Adipose tissue (tissue), 3 donors: ENCODE data around the gene ZBTB7A. TPM values are rescaled to one million over a fixed set of nuclear protein-coding genes. Genes with fewer than 3 reads are reported as not detected.

ENCODE experiments used
- H3K27ac ChIP-seq: one replicate; pipeline ENCODE4 v1.5.1; 2013; ENCODE audit warnings: low read depth, low read length
- WGBS, 3 donors: extraction: QIAGEN DNeasy Blood & Tissue Kit; methylation state at CpG; one replicate each; pipeline ENCODE4 v1.1.7; 2013; 5-methylcytosine and 5-hydroxymethylcytosine counted together
- polyA plus RNA-seq, 3 donors: library from polyadenylated mRNA; stranded (reverse); fragments of 200-250 nt; gene quantifications; one replicate each; pipeline ENCODE4 v1.2.3, GENCODE V29; 2013
- donor health status: healthy with polysubstance abuse.
- donor health status: Bipolar disorder and iron deficiency.
- donor health status: healthy.

ZBTB7A gene
- polyA plus RNA-seq, 3 donors: 7.4 to 21.9 (median 10.8) TPM

DNA sequence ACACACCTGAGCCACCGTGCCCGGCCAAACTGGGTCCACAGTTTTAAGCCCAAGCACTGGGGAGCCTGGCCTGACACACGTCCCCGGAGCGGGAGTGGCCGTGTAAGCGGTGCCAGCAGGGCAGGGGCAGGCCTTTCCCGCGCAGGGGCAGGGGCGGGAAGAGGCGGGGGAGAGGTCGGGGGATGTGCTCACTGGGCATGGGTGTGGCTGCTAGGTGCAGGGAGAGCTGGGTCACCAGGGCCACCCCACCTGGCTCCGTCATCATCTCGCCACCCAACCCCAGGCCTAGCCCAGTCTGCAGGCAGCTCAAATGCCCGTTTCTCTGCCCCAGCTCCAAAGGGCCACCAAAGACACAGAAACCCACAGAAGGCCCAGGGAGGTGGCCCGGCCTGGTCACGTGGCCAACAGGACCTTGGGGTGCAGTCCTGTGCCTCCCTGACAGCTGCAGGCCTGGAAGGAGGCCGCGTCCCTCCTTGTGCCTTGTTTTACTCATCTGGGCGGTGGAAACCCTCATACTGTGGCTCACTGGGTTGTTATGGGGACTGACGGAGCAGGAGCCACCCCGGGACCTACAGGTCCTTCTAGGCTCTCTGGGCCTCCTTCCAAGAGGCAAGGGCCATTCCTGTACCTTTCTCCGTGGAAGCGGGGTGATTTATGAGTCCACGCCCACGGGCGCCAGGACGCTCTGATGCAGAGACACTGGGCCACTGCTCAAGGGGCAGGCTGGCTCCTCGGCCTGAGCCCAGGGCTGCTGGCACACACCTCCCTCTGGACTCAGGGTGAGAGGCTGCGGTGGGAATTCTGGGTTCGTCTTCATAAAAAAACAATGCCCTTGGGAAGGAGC is 29.6 kb upstream of the ZBTB7A start:
- H3K27ac ChIP-seq: no peak overlapping the region
- 88 to 94% (median 91%) methylated on average over 31 of the region's 31 CpGs for WGBS, 3 donors

DNA sequence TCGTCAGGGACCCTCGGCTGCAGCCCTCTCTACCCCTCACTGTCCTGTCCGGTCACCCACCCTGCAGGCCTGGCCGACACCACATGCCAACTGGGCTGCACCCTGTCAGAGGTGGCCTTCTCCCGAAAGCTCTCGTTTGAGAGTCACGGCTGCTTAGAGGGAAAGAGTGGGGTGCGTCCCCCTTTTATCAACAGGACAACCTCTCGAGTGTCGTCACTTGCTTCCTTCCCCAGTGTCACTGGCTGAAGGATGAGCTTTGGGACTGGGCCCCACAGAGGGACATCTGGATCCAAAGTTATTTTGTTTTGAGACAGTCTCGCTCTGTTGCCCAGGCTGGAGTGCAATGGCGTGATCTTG is 28.8 kb upstream of the ZBTB7A start:
- H3K27ac ChIP-seq: no peak overlapping the region

DNA sequence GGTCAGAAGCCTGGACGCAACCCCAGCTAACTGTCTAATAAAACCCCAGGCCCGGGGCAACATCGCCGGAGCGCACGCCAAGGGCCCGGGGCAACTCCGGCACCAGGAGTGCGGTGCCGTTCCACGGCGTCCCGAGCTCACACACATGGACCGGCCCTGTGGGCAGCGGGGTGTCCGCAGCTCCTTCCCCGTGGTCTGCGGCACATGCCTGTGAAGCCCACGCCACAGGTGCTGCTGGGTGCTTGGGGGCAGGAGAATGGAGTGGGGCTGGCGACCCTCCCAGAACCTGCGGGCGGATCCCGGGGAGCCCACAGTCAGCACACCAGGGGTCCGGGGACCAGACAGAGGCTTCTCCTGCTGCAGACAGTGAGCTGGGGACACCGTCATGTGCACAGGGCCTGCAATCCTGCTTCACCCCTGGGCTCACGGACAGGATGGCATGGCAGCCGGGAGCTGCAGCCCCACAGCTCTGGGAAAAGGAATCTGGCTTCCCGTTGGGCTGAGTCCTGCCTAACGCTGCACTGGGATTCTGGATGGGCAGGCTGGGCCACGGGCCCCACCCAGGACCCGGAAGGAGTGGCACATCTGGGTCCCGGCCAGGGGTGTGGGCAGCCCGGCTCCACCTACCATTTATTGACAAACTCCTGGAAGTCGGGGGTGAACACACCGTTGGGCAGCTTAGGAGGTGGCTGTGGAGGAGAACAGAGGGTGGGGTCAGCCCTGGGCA is 28.2 kb upstream of the ZBTB7A start:
- WGBS, 3 donors: 92 to 93% (median 92%) methylated on average over 35 of the region's 35 CpGs
- no peak overlapping the region for H3K27ac ChIP-seq

More for the DNA sequence above, 28.8 kb upstream of the ZBTB7A start:
- WGBS, 3 donors: 94 to 96% (median 95%) methylated on average over 12 of the region's 12 CpGs

DNA sequence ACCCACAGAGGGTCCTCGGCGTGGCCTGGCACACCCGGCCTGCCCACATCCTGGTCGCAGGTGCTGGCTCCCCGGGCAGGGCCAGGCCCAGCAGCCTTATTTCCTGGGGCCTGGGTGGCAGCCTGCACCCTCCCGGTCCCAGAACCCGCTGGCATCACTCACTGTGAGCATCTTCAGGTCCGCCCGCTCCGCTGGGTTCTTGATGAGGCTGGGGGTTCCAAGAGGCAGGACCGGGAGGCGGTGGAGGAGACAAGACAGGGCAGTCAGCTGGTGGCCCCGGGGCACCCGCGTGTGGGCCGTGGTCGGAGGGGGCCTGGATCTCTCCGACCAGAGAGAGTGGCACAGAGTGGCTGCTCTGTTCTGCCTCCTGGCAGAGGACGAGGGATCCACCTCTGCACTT is 27.6 kb upstream of the ZBTB7A start:
- WGBS, 3 donors: 93 to 97% (median 95%) methylated on average over 17 to 19 of the region's 19 CpGs
- H3K27ac ChIP-seq: no peak overlapping the region

DNA sequence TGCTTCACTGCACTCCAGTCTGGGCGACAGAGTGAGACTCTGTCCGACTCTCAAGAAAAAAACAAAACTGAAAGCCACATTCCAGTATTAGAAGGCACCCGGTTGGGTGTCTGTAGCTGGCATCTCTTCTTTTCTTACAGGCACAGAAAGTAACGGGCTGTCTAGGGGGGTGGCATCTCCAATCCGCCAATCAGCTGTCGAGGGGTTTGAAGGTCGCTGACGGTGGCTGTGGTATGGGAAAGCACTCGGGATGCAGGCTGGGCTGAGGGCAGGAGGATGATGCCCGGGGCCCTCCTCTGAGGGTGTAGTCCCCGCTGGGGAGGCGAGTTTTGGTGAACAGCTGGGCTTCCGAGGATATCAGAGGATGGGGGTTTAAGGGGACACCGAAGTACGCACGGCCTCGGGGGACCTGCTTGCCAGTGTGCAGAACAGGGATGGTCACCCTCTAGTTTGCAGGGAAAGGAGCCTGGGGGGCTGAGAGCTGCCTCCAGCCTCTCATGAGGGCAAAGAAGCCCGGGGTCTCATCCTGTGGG is 27.0 kb upstream of the ZBTB7A start:
- no peak overlapping the region for H3K27ac ChIP-seq
- 92 to 96% (median 95%) methylated on average over 17 to 18 of the region's 18 CpGs for WGBS, 3 donors

DNA sequence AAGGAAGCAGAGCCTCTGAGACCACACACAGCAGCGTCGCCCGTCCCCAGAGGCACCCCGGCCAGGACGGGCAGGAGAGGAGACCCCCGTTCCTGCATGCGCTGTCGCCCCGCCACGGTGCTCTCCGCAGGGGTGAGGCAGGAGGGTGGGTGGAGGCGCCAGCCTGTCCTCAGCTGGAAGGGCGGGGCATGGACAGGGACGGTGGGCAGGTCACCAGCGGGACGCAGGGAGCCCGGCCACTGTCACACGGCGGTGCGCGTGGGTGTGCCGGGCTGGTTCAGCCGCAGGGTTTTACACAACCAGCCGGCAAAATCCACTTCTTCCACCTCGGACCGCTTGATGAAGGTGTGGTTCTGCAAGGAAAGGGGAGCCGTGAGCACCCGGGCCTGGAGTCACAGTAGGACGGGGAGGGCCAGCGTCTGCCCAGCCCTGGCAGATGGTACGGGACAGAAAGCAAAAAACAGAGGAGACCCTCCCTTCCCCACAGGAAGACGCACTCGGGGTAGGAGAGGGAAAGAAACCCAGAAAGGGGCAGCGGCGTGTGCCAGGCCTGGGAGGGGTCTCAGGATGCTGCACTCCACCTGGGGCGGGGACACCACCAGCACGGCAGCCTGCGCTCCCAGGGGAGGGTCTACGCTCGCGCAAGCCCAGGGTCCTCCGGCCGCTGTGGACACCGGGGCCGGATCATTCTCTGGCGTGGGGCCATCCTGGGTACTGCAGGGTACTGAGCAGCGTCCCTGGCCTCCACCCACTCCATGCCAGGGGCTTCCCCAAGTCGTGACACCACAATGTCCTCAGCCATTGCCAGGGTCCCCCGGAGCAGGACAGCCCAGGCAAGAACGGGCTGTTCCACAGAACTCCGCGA is 23.9 kb upstream of the ZBTB7A start:
- H3K27ac ChIP-seq: no peak overlapping the region
- WGBS, 3 donors: 87 to 89% (median 88%) methylated on average over 45 to 52 of the region's 52 CpGs

DNA sequence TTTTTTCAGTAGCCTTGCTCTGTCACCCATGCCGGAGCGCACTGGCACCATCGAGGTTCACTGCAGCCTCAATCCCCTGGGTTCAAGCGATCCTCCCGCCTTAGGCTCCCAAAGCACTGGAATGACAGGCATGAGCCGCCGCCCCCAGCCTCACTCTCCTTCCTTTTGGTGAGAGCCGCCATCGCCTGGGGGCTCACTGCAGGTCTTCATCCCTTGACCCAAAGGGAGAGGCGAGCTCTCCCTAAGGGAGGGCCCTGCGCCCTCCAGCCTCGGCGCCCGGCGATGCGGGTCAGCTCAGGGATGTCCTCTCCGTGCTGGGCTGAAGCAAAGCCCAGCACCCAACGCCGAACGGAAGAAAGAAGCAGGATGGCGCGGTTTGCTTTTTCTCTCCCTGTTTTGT is 23.2 kb upstream of the ZBTB7A start:
- no peak overlapping the region for H3K27ac ChIP-seq
- 81 to 94% (median 85%) methylated on average over 22 of the region's 22 CpGs for WGBS, 3 donors

DNA sequence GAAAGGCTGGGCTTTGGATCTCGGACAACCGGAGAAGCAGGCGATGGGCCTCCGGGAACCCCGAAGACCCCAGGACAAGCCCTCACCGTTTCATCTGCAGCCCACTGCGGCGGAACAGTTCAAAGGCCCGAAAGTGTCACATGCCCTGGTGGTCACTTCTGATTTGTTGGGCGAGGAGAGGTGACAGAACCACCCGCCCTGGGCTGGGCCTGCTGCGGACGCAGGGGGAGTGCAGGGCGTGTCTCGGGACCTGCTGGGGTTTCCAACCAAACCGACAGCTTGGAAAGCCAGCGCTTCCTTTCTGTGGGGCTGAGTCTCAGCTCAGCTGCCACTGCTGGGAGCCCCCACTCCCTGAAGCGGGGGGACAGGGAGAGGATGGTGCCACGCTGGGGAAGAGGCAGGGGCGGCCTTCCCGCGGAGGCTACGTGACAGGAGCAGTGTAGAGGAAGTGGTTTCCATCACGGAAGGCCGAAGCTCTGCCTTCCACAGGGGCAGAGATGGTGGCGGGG is 22.8 kb upstream of the ZBTB7A start:
- H3K27ac ChIP-seq: no peak overlapping the region
- WGBS, 3 donors: 55 to 85% (median 57%) methylated on average over 26 of the region's 26 CpGs

DNA sequence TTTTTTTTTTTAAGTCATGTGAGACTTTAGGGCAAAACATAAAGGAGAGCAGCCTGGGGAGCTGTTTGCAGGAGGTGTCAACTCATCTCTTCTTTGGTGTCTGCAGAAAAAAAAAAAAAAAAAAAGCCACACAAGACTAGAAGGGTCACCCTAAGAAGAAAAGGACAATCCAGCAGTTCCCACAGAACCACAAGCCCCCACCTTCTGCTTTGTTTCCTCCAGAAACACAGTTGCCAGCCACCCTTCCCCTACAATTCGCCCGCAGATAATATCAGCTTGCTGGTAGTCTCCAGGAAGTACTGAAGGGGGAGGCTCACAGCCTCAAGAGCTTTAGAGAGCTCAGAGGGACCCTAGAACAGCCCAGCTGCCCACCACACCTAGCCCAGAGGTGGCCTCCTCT is 22.3 kb upstream of the ZBTB7A start:
- WGBS, 3 donors: 35 to 92% (median 42%) methylated on average over 2 of the region's 2 CpGs
- no peak overlapping the region for H3K27ac ChIP-seq

DNA sequence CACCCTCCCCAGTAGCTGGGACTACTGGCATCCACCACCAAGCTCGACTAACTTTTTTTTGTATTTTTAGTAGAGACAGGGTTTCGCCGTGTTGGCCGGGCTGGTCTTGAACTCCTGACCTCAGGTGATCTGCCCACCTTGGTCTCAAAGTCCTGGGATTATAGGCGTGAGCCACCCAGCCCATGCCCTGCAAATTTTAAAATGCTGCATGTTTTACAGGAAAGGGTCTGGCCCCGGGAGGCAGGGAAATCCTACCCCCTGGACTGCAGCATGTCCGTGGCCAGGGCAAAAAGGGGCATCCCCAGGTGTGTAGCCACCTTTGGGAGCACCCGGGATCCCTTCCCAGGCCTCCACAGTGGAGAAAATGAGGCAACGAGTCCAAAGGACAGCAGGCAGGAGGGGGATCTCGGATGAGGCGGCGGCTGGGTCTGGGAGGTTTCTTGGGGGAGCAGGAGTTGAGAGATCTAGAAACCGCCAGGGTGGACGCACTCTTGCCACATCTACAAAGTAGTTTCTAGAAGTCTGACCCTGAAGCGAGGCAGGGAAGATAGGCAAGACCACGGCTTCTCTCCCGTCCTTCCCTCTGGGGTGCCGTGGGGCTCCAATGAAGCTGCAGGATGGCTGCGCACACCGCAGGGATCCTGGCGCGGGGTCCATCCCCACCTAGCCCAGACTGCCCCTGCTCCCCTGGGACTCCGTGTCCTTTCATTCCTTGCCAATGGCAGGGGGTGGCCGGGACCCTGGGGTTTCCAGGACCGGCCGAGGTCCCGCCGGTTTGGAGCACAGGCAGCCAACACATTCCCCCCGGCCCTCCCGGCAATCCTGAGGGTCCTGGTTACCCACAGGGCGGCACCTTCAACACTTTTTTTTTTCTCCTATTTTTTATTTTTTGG is 21.3 kb upstream of the ZBTB7A start:
- WGBS, 3 donors: 81 to 85% (median 83%) methylated on average over 31 of the region's 31 CpGs
- no peak overlapping the region for H3K27ac ChIP-seq

DNA sequence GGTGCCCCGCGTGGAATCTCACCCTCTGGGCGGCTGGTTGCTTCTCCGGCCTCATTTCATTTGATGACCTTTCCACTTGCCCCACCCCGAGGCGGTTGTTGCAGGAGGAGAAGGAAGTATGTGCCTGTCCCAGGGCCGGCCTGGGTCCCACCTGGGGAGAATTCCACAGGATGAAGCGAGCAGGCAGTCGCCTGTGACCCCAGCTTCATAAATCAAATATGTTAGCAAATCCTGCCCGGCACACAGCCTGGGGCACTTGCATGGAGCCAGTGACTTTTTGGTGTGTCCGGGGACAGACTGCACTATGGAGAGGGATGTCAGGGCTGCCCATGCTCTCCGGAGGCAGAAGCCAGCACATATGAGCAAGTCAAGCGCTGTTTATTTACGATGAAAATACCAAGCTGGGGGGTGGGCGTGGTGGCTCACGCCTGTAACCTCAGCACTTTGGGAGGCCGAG is 19.7 kb upstream of the ZBTB7A start:
- 41 to 62% (median 45%) methylated on average over 17 of the region's 17 CpGs for WGBS, 3 donors
- H3K27ac ChIP-seq: no peak overlapping the region

DNA sequence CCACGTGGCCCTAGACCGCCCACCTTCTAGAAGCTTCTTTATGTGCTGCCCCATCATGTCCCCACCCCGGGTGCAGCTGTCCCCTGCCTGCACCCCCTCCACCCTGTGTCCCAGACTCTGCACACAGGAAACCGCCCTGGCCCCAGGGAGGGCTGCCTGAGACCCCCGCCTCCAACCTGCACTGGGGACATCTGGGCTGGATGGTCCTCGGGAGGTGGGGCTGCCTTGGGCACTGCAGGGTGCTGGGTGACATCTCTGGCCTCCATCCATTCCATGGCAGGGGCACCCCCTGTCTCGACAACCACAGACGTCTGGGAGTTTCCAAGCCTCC is 17.8 kb upstream of the ZBTB7A start:
- H3K27ac ChIP-seq: no peak overlapping the region

DNA sequence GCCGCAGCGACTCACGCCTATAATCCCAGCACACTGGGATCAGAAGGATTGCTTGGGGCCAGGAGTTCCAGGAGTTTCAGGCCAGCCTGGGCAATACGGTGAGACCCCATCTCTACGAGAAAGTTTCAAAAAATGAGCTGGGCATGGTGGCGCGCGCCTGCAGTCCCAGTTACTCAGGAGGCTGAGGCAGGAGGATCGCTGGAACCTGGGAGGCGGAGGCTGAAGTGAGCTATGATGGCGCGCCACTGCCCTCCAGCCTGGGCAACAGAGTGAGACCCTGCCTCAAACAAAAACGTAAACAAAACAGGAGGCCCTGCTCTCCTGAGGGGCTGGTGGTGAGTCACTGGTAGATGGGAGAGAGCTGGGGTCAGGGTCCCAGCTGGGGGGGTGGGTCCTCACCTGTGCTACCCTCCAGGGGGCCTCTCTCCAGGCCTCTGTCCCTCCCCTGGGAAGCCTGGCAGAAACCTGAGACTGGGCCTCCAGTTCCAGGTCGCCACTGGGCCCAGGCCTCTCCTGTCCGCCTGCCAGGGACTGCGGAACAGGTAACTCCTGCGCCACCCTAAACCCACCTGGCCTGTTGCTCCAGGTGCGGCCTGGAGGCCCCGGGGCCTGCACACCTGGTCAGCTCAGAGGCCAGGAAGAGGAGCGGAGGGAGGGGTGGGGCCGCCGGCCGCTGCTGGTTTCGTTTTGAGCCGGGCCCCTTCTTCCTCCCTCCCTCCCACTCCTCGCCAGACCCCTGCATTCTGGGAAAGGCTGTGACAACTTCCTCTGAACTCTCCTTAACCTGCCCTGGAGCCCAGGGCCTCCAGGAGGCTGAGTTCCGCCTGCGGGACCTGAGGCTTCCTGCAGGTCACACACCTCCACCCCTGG is 17.2 kb upstream of the ZBTB7A start:
- no peak overlapping the region for H3K27ac ChIP-seq
- WGBS, 3 donors: 48 to 59% (median 52%) methylated on average over 25 to 28 of the region's 28 CpGs

More for the DNA sequence above, 17.8 kb upstream of the ZBTB7A start:
- WGBS, 3 donors: 57 to 72% (median 57%) methylated on average over 8 of the region's 8 CpGs

DNA sequence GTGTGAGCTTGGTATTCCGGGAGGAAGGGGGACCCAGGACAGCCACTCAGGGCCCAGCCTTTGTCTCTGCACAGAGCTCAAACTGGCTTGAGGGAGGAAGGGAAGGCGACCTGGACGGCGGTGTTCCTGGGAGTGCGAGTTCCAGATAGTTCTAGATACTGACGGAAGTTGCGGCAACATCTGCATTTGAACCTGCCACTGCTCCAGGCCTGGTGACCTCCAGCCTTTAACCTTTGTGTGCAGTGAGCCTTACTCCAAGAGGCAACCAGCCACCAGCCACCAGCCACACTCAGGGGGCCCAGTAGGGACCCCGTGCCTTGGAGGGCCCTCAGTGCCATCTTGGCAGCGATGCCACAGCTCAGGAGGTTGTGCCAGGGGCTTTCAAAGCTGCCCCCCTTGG is 15.5 kb upstream of the ZBTB7A start:
- 70 to 86% (median 77%) methylated on average over 9 of the region's 9 CpGs for WGBS, 3 donors
- H3K27ac ChIP-seq: no peak overlapping the region

DNA sequence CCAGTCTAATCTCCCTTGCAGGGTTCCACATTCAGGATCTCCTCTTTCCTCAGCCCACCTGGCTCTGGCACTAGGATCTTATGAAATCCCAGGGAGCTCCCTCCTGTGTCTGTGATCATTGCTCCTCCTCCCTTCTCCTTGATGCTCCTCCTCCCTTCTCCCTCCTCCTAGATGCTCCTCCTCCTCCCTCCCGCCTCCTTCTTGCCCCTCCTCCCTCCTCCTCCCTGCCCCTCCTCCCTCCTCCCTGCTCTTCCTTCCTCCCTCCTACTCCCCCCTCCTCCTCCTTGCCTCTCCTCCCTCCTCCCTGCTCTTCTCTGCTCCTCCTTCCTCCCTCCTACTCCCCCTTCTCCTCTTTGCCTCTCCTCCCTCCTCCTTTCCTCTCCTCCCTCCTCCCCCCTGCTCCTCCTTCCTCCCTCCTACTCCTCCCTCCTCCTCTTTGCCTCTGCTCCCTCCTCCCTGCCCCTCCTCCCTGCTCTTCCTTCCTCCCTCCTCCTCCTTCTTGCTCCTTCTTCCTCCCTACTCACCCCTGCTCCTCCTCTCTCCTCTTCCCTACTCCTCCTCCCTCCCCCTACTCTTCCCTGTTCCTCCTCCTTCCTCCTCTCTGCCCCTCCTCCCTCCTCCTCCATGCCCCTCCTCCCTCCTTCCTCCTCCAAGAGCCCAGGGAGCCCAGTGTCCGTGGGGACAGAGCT is 14.9 kb upstream of the ZBTB7A start:
- no peak overlapping the region for H3K27ac ChIP-seq
- 14 to 38% (median 38%) methylated on average over 2 of the region's 2 CpGs for WGBS, 3 donors

DNA sequence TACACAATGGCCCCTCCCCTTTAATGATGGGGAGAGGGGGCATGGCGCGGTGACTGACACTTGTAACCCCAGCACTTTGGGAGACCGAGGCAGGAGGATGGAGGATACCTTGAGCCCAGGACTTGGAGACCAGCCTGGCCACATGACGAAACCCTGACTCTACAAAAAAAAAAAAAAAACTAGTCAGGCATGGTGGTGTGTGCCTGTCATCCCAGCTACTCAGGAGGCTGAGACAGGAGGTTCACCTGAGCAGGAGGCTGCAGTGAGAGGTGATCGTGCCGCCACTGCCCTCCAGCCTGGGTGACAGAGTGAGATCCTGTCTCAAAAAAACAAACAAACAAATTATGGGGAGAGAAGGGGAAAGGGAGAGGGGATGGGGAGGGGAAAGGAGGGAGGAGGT is 13.8 kb upstream of the ZBTB7A start:
- 74 to 79% (median 75%) methylated on average over 6 of the region's 6 CpGs for WGBS, 3 donors
- H3K27ac ChIP-seq: no peak overlapping the region
